ENCODE data around the gene SPIRE1. TPM values are rescaled to one million over a fixed set of nuclear protein-coding genes. Genes with fewer than 3 reads are reported as not detected.
"Not testable (repeated sequence)": the region's sequence is repeated elsewhere in the genome, so short reads cannot be mapped to it uniquely, and the experiment has no call there.

SPIRE1 gene
- total and polyA plus RNA-seq, 7 experiments from 2014 or later, result 0.66 to 2.9 (median 1.3) TPM; not detected in 1

GRCh38 chr18:12631831-12632477 is 26.0 kb downstream of the SPIRE1 start:
- Mint-ChIP-seq H3K27ac (no peak overlapping the region), H3K4me1 (peaks cover 0 to 2% (median 0%) of the 10 kb centered on the region in 7 donors), H3K9me3 (peaks cover 0 to 2% (median 0%) of the 10 kb centered on the region in 11 donors), H3K36me3 (peaks cover 0 to 6% (median 0%) of the 10 kb centered on the region in 5 donors), H3K4me3 (no peak overlapping the region), H3K27me3 (peaks cover 0 to 13% (median 5%) of the 10 kb centered on the region in 5 donors)
- ATAC-seq (no peak), DNase-seq (no peak)
- no peaks in the 10 kb centered on the region for H3K36me3 ChIP-seq (ENCODE audit: control insufficient read depth in 2 of 3, insufficient read depth in 3 of 3, low read length in 3 of 3)
- H3K9me3 ChIP-seq (ENCODE audit: control insufficient read depth in 2 of 3, low read length in 3 of 3), result no peaks in the 10 kb centered on the region
- no peak overlapping the region for H3K27ac ChIP-seq (ENCODE audit: low read depth, low read length)
- H3K4me1 ChIP-seq (ENCODE audit: control insufficient read depth in 2 of 2, insufficient read depth in 2 of 2, low read length in 2 of 2), result no peaks in the 10 kb centered on the region
- ChIA-PET CTCF (no interaction called here), POLR2A (no interaction called here)
- H3K27me3 ChIP-seq (ENCODE audit: control insufficient read depth in 2 of 2, insufficient read depth in 2 of 2, low read length in 2 of 2), result no peaks in the 10 kb centered on the region
- no peak overlapping the region for H3K4me3 ChIP-seq (ENCODE audit: low read length)
- intact Hi-C loops (cut with micrococcal nuclease), result no loop called here

GRCh38 chr18:12630136-12630535 is 27.8 kb downstream of the SPIRE1 start:
- ATAC-seq, result no peak
- POLR2A ChIA-PET, result no interaction called here

GRCh38 chr18:12628706-12629702 is 28.9 kb downstream of the SPIRE1 start:
- Histone ChIP-seq H3K9me3 (ENCODE audit: control insufficient read depth in 2 of 3, low read length in 3 of 3) (no peaks in the 10 kb centered on the region), H3K27ac (ENCODE audit: low read depth, low read length) (no peak overlapping the region), H3K4me3 (ENCODE audit: low read length) (no peak overlapping the region), H3K4me1 (ENCODE audit: control insufficient read depth in 2 of 2, insufficient read depth in 2 of 2, low read length in 2 of 2) (no peaks in the 10 kb centered on the region), H3K36me3 (ENCODE audit: control insufficient read depth in 2 of 3, insufficient read depth in 3 of 3, low read length in 3 of 3) (no peaks in the 10 kb centered on the region), H3K27me3 (ENCODE audit: control insufficient read depth in 2 of 2, insufficient read depth in 2 of 2, low read length in 2 of 2) (no peaks in the 10 kb centered on the region)
- DNase-seq (no peak), ATAC-seq (no peak)
- intact Hi-C loops (cut with micrococcal nuclease), result no loop called here
- peaks cover 0 to 6% (median 0%) of the 10 kb centered on the region in 5 donors for H3K36me3 Mint-ChIP-seq
- H3K9me3 Mint-ChIP-seq, result peaks cover 0 to 2% (median 0%) of the 10 kb centered on the region in 11 donors
- H3K4me1 Mint-ChIP-seq, result no peaks in the 10 kb centered on the region
- H3K27ac Mint-ChIP-seq, result no peak overlapping the region
- POLR2A ChIA-PET, result interaction anchor here (0.6 kb wide), 1 partner anchor 10 kb away, joined by 3 read pairs; no protein-coding TSS in a partner anchor
- H3K4me3 Mint-ChIP-seq, result no peak overlapping the region
- CTCF ChIA-PET, result no interaction called here
- H3K27me3 Mint-ChIP-seq, result peaks cover 0 to 16% (median 5%) of the 10 kb centered on the region in 5 donors

More at GRCh38 chr18:12630136-12630535, 27.8 kb downstream of the SPIRE1 start:
- Mint-ChIP-seq H3K4me1 (no peaks in the 10 kb centered on the region), H3K4me3 (no peak overlapping the region), H3K36me3 (peaks cover 0 to 6% (median 0%) of the 10 kb centered on the region in 5 donors), H3K27ac (no peak overlapping the region), H3K27me3 (peaks cover 0 to 15% (median 5%) of the 10 kb centered on the region in 5 donors), H3K9me3 (peaks cover 0 to 2% (median 0%) of the 10 kb centered on the region in 11 donors)
- Histone ChIP-seq H3K4me3 (ENCODE audit: low read length) (no peak overlapping the region), H3K27me3 (ENCODE audit: control insufficient read depth in 2 of 2, insufficient read depth in 2 of 2, low read length in 2 of 2) (no peaks in the 10 kb centered on the region), H3K9me3 (ENCODE audit: control insufficient read depth in 2 of 3, low read length in 3 of 3) (no peaks in the 10 kb centered on the region), H3K4me1 (ENCODE audit: control insufficient read depth in 2 of 2, insufficient read depth in 2 of 2, low read length in 2 of 2) (no peaks in the 10 kb centered on the region), H3K27ac (ENCODE audit: low read depth, low read length) (no peak overlapping the region), H3K36me3 (ENCODE audit: control insufficient read depth in 2 of 3, insufficient read depth in 3 of 3, low read length in 3 of 3) (no peaks in the 10 kb centered on the region)
- intact Hi-C loops (cut with micrococcal nuclease), result no loop called here
- CTCF ChIA-PET, result no interaction called here
- DNase-seq, result no peak

- H3K27ac ChIP-seq (ENCODE audit: low read depth, low read length); H3K4me3 ChIP-seq (ENCODE audit: low read length); H3K4me3 Mint-ChIP-seq; H3K4me1 ChIP-seq (ENCODE audit: control insufficient read depth in 2 of 2, insufficient read depth in 2 of 2, low read length in 2 of 2); CTCF ChIA-PET; H3K4me1 Mint-ChIP-seq; H3K27ac Mint-ChIP-seq; H3K36me3 ChIP-seq (ENCODE audit: control insufficient read depth in 2 of 3, insufficient read depth in 3 of 3, low read length in 3 of 3); H3K9me3 Mint-ChIP-seq; DNase-seq; POLR2A ChIA-PET; H3K9me3 ChIP-seq (ENCODE audit: control insufficient read depth in 2 of 3, low read length in 3 of 3); H3K36me3 Mint-ChIP-seq; intact Hi-C loops (cut with micrococcal nuclease); H3K27me3 ChIP-seq (ENCODE audit: control insufficient read depth in 2 of 2, insufficient read depth in 2 of 2, low read length in 2 of 2); ATAC-seq: not testable (repeated sequence)
- H3K27me3 Mint-ChIP-seq, result peaks cover 4 to 16% (median 8%) of the 10 kb centered on the region in 5 donors
Measured at GRCh38 chr18:12627199-12627598, 30.7 kb downstream of the SPIRE1 start.

GRCh38 chr18:12625241-12625640 is 32.7 kb downstream of the SPIRE1 start:
- Histone ChIP-seq H3K27me3 (ENCODE audit: control insufficient read depth in 2 of 2, insufficient read depth in 2 of 2, low read length in 2 of 2) (no peaks in the 10 kb centered on the region), H3K27ac (ENCODE audit: low read depth, low read length) (no peak overlapping the region), H3K36me3 (ENCODE audit: control insufficient read depth in 2 of 3, insufficient read depth in 3 of 3, low read length in 3 of 3) (no peaks in the 10 kb centered on the region), H3K9me3 (ENCODE audit: control insufficient read depth in 2 of 3, low read length in 3 of 3) (no peaks in the 10 kb centered on the region), H3K4me3 (ENCODE audit: low read length) (no peak overlapping the region), H3K4me1 (ENCODE audit: control insufficient read depth in 2 of 2, insufficient read depth in 2 of 2, low read length in 2 of 2) (no peaks in the 10 kb centered on the region)
- Mint-ChIP-seq H3K27me3 (peaks cover 4 to 16% (median 8%) of the 10 kb centered on the region in 5 donors), H3K27ac (no peak overlapping the region), H3K9me3 (peaks cover 0 to 2% (median 0%) of the 10 kb centered on the region in 11 donors), H3K36me3 (peaks cover 0 to 3% (median 0%) of the 10 kb centered on the region in 5 donors), H3K4me1 (no peaks in the 10 kb centered on the region), H3K4me3 (no peak overlapping the region)
- ChIA-PET CTCF (no interaction called here), POLR2A (no interaction called here)
- ATAC-seq, result no peak
- intact Hi-C loops (cut with micrococcal nuclease), result no loop called here
- no peak for DNase-seq

- Histone ChIP-seq H3K27me3 (ENCODE audit: control insufficient read depth in 2 of 2, insufficient read depth in 2 of 2, low read length in 2 of 2) (no peaks in the 10 kb centered on the region), H3K27ac (ENCODE audit: low read depth, low read length) (no peak overlapping the region), H3K9me3 (ENCODE audit: control insufficient read depth in 2 of 3, low read length in 3 of 3) (no peaks in the 10 kb centered on the region), H3K36me3 (ENCODE audit: control insufficient read depth in 2 of 3, insufficient read depth in 3 of 3, low read length in 3 of 3) (no peaks in the 10 kb centered on the region), H3K4me1 (ENCODE audit: control insufficient read depth in 2 of 2, insufficient read depth in 2 of 2, low read length in 2 of 2) (no peaks in the 10 kb centered on the region), H3K4me3 (ENCODE audit: low read length) (no peak overlapping the region)
- ChIA-PET POLR2A (interaction anchor here (0.6 kb wide), 1 partner anchor 1503 kb away, joined by 3 read pairs; no protein-coding TSS in a partner anchor), CTCF (no interaction called here)
- H3K4me3 Mint-ChIP-seq, result no peak overlapping the region
- no peaks in the 10 kb centered on the region for H3K4me1 Mint-ChIP-seq
- H3K27me3 Mint-ChIP-seq, result peaks cover 0 to 6% (median 4%) of the 10 kb centered on the region in 5 donors
- no peak for DNase-seq
- H3K9me3 Mint-ChIP-seq, result no peaks in the 10 kb centered on the region
- H3K27ac Mint-ChIP-seq, result no peak overlapping the region
- H3K36me3 Mint-ChIP-seq, result no peaks in the 10 kb centered on the region
- no peak for ATAC-seq
- intact Hi-C loops (cut with micrococcal nuclease), result no loop called here
Measured at GRCh38 chr18:12621742-12622306, 36.1 kb downstream of the SPIRE1 start.

Data from naive thymus-derived CD4-positive, alpha-beta T cell (primary cell).